ENCODE results near the gene NTM.

- TF ChIP-seq CTCF (IDR thresholded peaks at IDR 0.05) (no peak), POLR2A (IDR thresholded peaks at IDR 0.05) (no peak)
Observed at GRCh38 chr11:132039521-132039920, 669.1 kb downstream of the NTM start.

Measured in uterus (tissue), 2 donors.